Stimulated activated CD4-positive, alpha-beta T cell treated with anti-CD3 and anti-CD28 coated beads, TNF-alpha, amount 100 ng/mL, for 24 hours (primary cell): Measurements from ENCODE around the gene ZER1.
A peak's percentile ranks its signal among the peaks of the same experiment; 100 is the strongest.
"Not testable (repeated sequence)": the region's sequence is repeated elsewhere in the genome, so short reads cannot be mapped to it uniquely, and the experiment has no call there.

ENCODE experiments used
- DNase-seq, 3 experiments: peaks; one replicate each; pipeline ENCODE4 v3.0.0-alpha.2; 2020; ENCODE audit warnings: low read depth in 3 of 3

The ZER1 gene

DNA sequence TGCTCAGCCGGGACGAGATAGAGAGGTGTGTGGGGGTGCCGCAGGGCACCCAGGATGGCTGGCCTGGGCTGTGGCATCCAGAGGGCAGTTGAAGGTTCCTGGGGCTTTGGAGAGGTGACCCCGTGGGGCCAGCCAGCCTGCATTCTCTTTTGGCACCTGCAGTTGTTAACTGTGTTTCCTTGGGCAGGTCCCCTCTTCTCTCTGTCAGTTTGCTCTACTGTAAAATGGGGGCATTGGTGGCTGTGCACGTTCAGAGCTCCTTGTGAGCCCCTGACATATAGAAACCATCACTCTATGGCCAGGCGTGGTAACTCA, 56.3 kb downstream of the ZER1 start:
- DNase-seq, result no peak

GRCh38 chr9:128714586-128715435, 56.9 kb downstream of the ZER1 start:
- DNase-seq, result no peak

- no peak for DNase-seq
These were observed 57.7 kb downstream of the ZER1 start for GRCh38 chr9:128713941-128714573.

DNA sequence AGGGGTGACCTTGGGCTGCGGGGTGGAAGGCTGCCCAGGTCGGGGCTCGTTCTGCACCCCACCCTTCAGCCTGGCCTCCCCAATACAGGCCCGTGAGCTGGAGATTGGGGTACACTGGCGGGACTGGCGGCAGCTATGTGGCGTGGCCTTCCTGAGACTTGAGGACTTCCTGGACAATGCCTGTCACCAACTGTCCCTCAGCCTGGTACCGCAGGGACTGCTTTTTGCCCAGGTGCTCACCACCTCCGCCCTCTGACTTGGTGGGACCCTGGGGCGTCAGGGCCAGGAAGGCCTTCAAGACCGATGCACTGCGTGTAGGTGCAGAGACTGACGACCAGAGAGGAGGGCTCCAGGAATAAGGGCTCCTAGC, 58.3 kb downstream of the ZER1 start:
- DNase-seq, result no peak

DNA sequence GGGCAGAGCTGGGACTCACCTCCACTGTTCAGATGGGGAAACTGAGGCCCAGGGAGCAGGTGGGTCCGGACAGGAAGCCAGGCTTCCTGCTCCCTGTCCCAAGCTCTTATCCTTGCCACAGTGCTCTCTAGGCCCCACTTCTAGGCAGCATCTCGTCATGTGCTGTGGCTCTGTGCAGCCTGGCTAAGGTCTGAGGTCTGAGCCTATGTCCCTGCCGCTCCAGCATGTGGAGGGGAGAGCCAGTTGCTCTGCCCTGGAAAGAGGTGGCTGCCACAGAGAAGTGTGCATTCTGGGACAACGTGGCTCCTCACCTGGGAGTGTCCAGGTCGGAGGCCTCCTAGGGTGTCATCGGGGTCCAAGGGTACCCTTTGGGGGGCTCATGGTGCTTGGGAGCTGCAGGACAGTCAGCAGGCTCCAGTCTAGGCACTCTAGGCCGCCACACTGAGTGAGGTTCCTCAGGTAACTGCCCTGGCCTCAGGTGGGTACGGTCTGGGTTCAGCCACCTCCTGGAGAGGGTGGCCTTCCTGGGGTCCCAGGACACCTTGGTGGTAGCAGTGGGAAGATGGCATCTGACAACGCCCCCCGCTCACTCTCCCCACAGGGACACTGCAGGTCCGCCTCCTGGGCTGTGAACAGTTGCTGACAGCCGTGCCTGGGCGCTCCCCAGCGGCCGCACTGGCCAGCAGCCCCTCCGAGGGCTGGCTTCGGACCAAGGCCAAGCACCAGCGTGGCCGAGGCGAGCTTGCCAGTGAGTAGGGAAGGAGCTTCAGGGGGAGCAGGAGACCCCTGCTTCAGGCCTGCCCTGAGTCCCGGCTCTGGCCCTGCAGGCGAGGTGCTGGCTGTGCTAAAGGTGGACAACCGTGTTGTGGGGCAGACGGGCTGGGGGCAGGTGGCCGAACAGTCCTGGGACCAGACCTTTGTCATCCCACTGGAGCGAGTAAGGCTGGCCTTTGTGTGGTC, 59.0 kb downstream of the ZER1 start:
- DNase-seq, result no peak

DNA sequence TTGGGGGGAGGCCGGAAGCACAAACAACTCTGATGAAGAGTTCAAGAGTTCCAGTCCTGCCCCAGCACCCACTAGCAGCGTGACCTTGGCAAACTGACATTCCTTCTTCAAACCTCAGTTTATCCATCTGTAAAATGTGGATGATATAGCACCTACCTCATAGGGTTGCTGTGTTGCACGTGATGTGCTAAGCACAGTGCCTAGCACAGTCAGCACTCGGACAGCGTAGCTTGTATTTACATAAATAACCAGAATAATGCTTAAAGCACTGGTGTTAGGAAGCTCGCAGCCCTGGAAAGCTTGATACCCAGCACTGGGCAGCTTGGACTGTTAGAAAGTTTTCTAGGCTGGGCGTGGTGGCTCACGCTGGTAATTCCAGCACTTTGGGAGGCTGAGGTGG, 64.3 kb downstream of the ZER1 start:
- no peak for DNase-seq

DNA sequence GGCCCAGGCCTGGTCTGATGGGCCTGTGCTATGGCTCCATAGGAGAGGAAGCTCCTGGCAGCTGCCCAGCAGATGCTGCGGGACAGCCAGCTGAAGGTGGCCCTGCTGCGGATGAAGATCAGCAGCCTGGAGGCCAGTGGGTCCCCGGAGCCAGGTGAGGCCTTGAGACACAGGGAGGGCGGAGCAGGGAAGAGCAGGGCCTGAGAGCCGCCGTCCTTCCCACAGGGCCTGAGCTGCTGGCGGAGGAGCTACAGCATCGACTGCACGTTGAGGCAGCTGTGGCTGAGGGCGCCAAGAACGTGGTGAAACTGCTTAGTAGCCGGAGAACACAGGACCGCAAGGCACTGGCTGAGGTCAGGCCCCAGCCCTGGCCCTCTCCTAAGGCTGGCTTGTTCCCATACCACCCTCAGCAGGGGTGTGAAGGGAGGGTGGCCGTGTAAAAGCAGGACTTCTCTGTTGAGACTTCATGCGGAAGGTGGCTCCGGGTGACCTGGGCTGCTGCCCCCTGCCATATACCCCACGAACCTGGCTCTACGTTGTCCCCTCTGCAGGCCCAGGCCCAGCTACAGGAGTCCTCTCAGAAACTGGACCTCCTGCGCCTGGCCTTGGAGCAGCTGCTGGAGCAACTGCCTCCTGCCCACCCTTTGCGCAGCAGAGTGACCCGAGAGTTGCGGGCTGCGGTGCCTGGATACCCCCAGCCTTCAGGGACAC, 64.9 kb downstream of the ZER1 start:
- no peak for DNase-seq

DNA sequence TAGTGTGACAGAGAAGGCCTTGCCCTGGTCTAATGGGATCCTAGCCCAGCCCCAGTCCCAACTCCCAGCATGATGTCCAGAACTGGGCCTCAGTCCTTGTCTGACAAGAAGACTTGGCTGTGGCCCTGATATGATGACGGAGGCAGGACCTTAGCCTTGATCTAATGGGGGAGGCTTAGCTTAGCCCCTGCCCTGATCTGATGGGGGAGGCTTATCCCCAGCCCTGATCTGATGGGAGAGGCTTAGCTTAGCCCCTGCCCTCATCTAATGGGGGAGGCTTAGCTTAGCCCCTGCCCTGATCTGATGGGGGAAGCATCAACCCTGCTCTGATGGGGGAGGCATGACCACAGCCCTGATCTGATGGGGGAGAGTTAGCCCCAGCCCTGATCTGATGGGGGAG, 65.7 kb downstream of the ZER1 start:
- no peak for DNase-seq

DNA sequence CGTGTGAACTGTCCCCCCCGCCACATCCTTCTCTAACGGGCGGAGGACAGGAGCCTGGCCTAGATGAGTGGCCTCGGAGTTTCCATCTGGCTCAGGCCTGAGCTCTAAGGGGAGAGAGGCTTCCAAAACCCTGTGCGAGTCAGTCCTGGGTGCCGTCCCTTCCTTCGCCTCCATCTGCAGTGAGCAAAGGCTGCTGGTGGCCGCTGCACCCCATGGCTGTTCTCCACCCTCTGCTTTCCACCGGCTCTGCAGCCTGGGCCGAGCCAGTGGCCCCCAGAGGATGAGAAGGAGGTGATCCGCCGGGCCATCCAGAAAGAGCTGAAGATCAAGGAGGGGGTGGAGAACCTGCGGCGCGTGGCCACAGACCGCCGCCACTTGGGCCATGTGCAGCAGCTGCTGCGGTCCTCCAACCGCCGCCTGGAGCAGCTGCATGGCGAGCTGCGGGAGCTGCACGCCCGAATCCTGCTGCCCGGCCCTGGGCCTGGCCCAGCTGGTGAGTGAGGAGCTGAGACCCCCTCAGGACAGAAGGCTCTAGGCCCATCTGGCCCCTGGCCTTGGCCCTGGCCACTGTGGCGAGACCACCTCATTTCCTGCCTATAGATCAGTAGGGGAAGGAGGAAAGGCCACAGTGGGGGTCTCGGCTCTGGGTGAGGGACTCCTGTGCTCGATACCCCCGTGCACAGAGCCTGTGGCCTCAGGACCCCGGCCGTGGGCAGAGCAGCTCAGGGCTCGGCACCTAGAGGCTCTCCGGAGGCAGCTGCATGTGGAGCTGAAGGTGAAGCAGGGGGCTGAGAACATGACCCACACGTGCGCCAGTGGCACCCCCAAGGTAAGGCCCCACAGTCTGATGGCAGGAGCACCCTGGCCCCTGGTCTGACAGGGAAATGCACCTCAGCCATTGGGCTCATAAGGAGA, 66.4 kb downstream of the ZER1 start:
- DNase-seq, result no peak

GRCh38 chr9:128704356-128704670, 67.4 kb downstream of the ZER1 start:
- no peak for DNase-seq

- no peak for DNase-seq
These were observed 67.9 kb downstream of the ZER1 start for GRCh38 chr9:128703616-128704355.

DNA sequence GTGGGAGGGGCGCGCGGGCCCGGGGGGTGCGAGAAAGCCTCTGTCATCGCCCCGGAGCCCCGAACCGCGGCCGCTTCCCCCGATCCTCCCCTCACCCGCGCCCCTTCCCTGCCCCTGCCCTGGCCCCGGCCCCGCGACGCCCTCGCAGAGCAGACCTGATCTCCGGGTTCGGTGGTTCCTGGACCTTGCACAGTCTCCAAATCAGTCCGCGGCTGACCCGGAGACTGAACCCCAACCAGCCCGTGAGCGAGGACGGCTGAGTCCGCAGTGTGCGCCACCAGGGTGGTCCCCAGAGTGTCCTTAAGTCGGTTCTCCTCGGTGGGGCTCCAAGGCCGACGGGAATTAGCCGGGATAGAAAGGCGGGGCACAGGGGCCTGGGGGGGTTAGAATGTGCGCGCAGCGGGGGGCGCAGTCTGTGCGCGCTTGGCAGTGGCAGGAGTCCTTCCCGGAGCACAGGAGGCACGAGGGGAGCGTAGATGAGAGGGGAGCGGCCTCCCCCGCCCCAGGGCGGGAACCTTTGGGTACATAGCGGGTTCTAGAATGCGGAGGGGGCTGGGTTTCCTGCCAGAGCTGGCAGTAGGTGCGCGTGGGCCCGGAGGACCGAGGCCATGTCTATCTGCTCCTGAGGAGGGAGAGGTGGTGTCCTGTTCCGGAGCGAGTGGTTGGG, 68.6 kb downstream of the ZER1 start:
- peak in 1 of 3 experiments; percentile 44 for DNase-seq

- peak; percentile 71 to 90 (median 74) for DNase-seq
These were observed 69.2 kb downstream of the ZER1 start, which contains the start of gene PKN3 for GRCh38 chr9:128702445-128702948. Gene PKN3, plus strand, starts transcription at chr9:128702503. Its CDS starts 413 bp downstream, at chr9:128702916.

- DNase-seq, result no peak
These were observed 70.4 kb downstream of the ZER1 start for GRCh38 chr9:128701227-128701854.

- DNase-seq, result not testable (repeated sequence)
These were observed 72.5 kb downstream of the ZER1 start for GRCh38 chr9:128699096-128699795.

DNA sequence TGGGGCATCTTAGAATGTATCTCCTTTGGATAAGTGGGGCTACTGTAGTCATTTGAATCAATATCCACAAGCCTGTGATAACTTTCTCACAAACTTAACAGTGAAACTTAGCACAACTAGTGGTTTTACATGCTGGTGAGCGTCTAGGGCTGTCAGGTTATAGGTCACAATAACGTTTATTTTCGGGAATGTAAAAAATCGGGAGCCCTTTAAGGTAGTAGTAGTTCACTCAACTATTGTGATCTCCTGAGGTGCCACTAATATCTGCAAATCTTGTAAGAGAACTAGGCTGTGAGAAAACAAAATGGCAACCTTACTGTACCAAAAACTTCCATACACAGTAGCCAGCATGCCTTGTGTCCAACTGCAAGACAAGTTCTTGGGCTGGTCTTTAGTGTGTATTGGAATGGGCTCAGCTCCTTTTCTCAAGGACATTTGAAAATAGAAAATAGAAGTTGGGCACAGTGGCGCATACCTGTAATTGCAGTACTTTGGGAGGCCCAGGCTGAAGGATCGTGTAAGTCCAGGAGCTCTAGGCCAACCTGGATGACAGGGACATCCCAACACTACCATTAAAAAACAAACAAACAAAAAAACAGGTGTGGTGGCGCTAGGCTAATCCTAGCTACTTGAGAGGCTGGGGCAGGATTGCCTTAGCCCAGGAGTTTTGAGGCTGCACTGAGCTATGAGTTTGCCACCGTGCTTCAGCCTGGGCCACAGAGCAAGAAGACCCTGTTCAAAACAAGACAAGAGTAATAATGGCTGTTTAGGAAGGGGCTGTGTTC, 74.6 kb downstream of the ZER1 start:
- no peak for DNase-seq

DNA sequence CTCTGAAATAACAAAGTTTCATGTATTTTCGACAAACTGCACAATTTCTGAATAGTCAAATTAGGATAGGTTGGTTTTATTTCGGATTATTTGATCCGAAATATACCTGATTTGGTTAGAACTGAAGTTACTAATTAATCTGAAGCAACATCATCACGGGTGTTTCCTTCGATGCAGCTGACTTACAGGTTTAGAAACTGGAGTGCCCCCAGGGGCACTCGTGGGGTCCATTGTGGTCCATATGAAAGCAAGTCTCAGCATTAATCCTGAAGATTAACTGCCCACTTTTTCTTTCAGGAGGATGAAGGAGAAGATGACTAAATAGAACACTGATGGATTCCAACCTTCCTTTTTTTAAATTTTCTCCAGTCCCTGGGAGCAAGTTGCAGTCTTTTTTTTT, 77.4 kb downstream of the ZER1 start:
- DNase-seq, result no peak
